ENCODE data around the gene CHAT. TPM values are rescaled to one million over a fixed set of nuclear protein-coding genes. Genes with fewer than 3 reads are reported as not detected.

The CHAT gene
- total RNA-seq, 1 donor from 2014 or later = 0.83 TPM

GRCh38 chr10:49632406-49633317, 18.8 kb downstream of the CHAT start:
- no peak for DNase-seq (ENCODE audit: low spot score)
- no peak overlapping the region for H3K4me3 Mint-ChIP-seq
- no peaks in the 10 kb centered on the region for H3K4me1 Mint-ChIP-seq (ENCODE audit: low read depth)
- no peaks in the 10 kb centered on the region for H3K36me3 Mint-ChIP-seq (ENCODE audit: low read depth)
- peaks cover 18% of the 10 kb centered on the region for H3K27me3 Mint-ChIP-seq (ENCODE audit: insufficient read depth)
- no peaks in the 10 kb centered on the region for H3K9me3 Mint-ChIP-seq
- intact Hi-C loops (cut with micrococcal nuclease) = no loop called here
- H3K27ac Mint-ChIP-seq = no peak overlapping the region

- H3K27ac Mint-ChIP-seq = no peak overlapping the region
- no peaks in the 10 kb centered on the region for H3K9me3 Mint-ChIP-seq
- no peaks in the 10 kb centered on the region for H3K4me1 Mint-ChIP-seq (ENCODE audit: low read depth)
- H3K4me3 Mint-ChIP-seq = no peak overlapping the region
- DNase-seq (ENCODE audit: low spot score) = no peak
- intact Hi-C loops (cut with micrococcal nuclease) = no loop called here
- no peaks in the 10 kb centered on the region for H3K36me3 Mint-ChIP-seq (ENCODE audit: low read depth)
- peaks cover 21% of the 10 kb centered on the region for H3K27me3 Mint-ChIP-seq (ENCODE audit: insufficient read depth)
Observed at GRCh38 chr10:49633327-49634068, 19.7 kb downstream of the CHAT start.

- no peaks in the 10 kb centered on the region for H3K36me3 Mint-ChIP-seq (ENCODE audit: low read depth)
- no peak overlapping the region for H3K4me3 Mint-ChIP-seq
- H3K9me3 Mint-ChIP-seq = no peaks in the 10 kb centered on the region
- no peaks in the 10 kb centered on the region for H3K4me1 Mint-ChIP-seq (ENCODE audit: low read depth)
- intact Hi-C loops (cut with micrococcal nuclease) = no loop called here
- H3K27ac Mint-ChIP-seq = no peak overlapping the region
- no peak for DNase-seq (ENCODE audit: low spot score)
- H3K27me3 Mint-ChIP-seq (ENCODE audit: insufficient read depth) = peaks cover 26% of the 10 kb centered on the region
Observed at GRCh38 chr10:49634069-49634660, 20.3 kb downstream of the CHAT start.

- Mint-ChIP-seq H3K4me3 (no peak overlapping the region), H3K27me3 (ENCODE audit: insufficient read depth) (peaks cover 16% of the 10 kb centered on the region), H3K27ac (no peak overlapping the region), H3K36me3 (ENCODE audit: low read depth) (no peaks in the 10 kb centered on the region), H3K4me1 (ENCODE audit: low read depth) (no peaks in the 10 kb centered on the region), H3K9me3 (no peaks in the 10 kb centered on the region)
- DNase-seq (ENCODE audit: low spot score) = no peak
- intact Hi-C loops (cut with micrococcal nuclease) = no loop called here
Observed at GRCh38 chr10:49642311-49642710, 28.5 kb downstream of the CHAT start.

- Mint-ChIP-seq H3K4me1 (ENCODE audit: low read depth) (no peaks in the 10 kb centered on the region), H3K27ac (no peak overlapping the region), H3K27me3 (ENCODE audit: insufficient read depth) (peaks cover 11% of the 10 kb centered on the region), H3K9me3 (no peaks in the 10 kb centered on the region), H3K36me3 (ENCODE audit: low read depth) (no peaks in the 10 kb centered on the region), H3K4me3 (no peak overlapping the region)
- intact Hi-C loops (cut with micrococcal nuclease) = no loop called here
- no peak for DNase-seq (ENCODE audit: low spot score)
Observed at GRCh38 chr10:49643241-49644034, 29.6 kb downstream of the CHAT start.

GRCh38 chr10:49644035-49644646, 30.3 kb downstream of the CHAT start:
- peaks cover 4% of the 10 kb centered on the region for H3K4me1 Mint-ChIP-seq (ENCODE audit: low read depth)
- H3K27me3 Mint-ChIP-seq (ENCODE audit: insufficient read depth) = peaks cover 6% of the 10 kb centered on the region
- no peaks in the 10 kb centered on the region for H3K36me3 Mint-ChIP-seq (ENCODE audit: low read depth)
- intact Hi-C loops (cut with micrococcal nuclease) = no loop called here
- H3K9me3 Mint-ChIP-seq = no peaks in the 10 kb centered on the region
- no peak overlapping the region for H3K4me3 Mint-ChIP-seq
- H3K27ac Mint-ChIP-seq = no peak overlapping the region
- DNase-seq (ENCODE audit: low spot score) = no peak

GRCh38 chr10:49645417-49645816, 31.6 kb downstream of the CHAT start:
- Mint-ChIP-seq H3K4me1 (ENCODE audit: low read depth) (peaks cover 16% of the 10 kb centered on the region), H3K4me3 (no peak overlapping the region), H3K9me3 (no peaks in the 10 kb centered on the region), H3K27ac (no peak overlapping the region), H3K36me3 (ENCODE audit: low read depth) (no peaks in the 10 kb centered on the region), H3K27me3 (ENCODE audit: insufficient read depth) (peaks cover 1% of the 10 kb centered on the region)
- DNase-seq (ENCODE audit: low spot score) = no peak
- intact Hi-C loops (cut with micrococcal nuclease) = no loop called here

GRCh38 chr10:49645871-49646870, 32.3 kb downstream of the CHAT start:
- no peak for DNase-seq (ENCODE audit: low spot score)
- H3K4me3 Mint-ChIP-seq = no peak overlapping the region
- H3K27me3 Mint-ChIP-seq (ENCODE audit: insufficient read depth) = peaks cover 1% of the 10 kb centered on the region
- H3K36me3 Mint-ChIP-seq (ENCODE audit: low read depth) = no peaks in the 10 kb centered on the region
- intact Hi-C loops (cut with micrococcal nuclease) = no loop called here
- no peaks in the 10 kb centered on the region for H3K9me3 Mint-ChIP-seq
- no peak overlapping the region for H3K27ac Mint-ChIP-seq
- H3K4me1 Mint-ChIP-seq (ENCODE audit: low read depth) = peaks cover 17% of the 10 kb centered on the region

GRCh38 chr10:49647554-49647953, 33.7 kb downstream of the CHAT start:
- Mint-ChIP-seq H3K4me1 (ENCODE audit: low read depth) (peaks cover 17% of the 10 kb centered on the region), H3K4me3 (no peak overlapping the region), H3K36me3 (ENCODE audit: low read depth) (no peaks in the 10 kb centered on the region), H3K9me3 (no peaks in the 10 kb centered on the region), H3K27ac (no peak overlapping the region), H3K27me3 (ENCODE audit: insufficient read depth) (peaks cover 1% of the 10 kb centered on the region)
- DNase-seq (ENCODE audit: low spot score) = no peak
- intact Hi-C loops (cut with micrococcal nuclease) = no loop called here

- Mint-ChIP-seq H3K27me3 (ENCODE audit: insufficient read depth) (peaks cover 1% of the 10 kb centered on the region), H3K27ac (peak overlapping the region; percentile 52), H3K36me3 (ENCODE audit: low read depth) (no peaks in the 10 kb centered on the region)
Observed at GRCh38 chr10:49647985-49648795, 34.4 kb downstream of the CHAT start.

GRCh38 chr10:49649294-49649693, 35.5 kb downstream of the CHAT start:
- H3K4me3 Mint-ChIP-seq = no peak overlapping the region
- peak; percentile 32 for DNase-seq (ENCODE audit: low spot score)
- H3K36me3 Mint-ChIP-seq (ENCODE audit: low read depth) = no peaks in the 10 kb centered on the region
- no peaks in the 10 kb centered on the region for H3K9me3 Mint-ChIP-seq
- intact Hi-C loops (cut with micrococcal nuclease) = no loop called here
- peaks cover 1% of the 10 kb centered on the region for H3K27me3 Mint-ChIP-seq (ENCODE audit: insufficient read depth)
- peaks cover 17% of the 10 kb centered on the region for H3K4me1 Mint-ChIP-seq (ENCODE audit: low read depth)
- no peak overlapping the region for H3K27ac Mint-ChIP-seq

More at GRCh38 chr10:49647985-49648795, 34.4 kb downstream of the CHAT start:
- intact Hi-C loops (cut with micrococcal nuclease) = no loop called here
- no peaks in the 10 kb centered on the region for H3K9me3 Mint-ChIP-seq
- no peak for DNase-seq (ENCODE audit: low spot score)
- no peak overlapping the region for H3K4me3 Mint-ChIP-seq
- H3K4me1 Mint-ChIP-seq (ENCODE audit: low read depth) = peaks cover 17% of the 10 kb centered on the region

Data from activated T-helper 1 cell treated with anti-CD3 and anti-CD28 coated beads, Interleukin-12 subunit alpha, Interleukin-12 subunit beta, Interleukin-2, Interleukin-4 antibody, amounts not matched to agents 30 ng/mL and 10 ng/mL and 1 ng/mL, durations not matched to agents 14 hours and 24 hours and 36 hours (primary cell).